ENCODE results near the gene PNMA8C. TPM values are rescaled to one million over a fixed set of nuclear protein-coding genes. Genes with fewer than 3 reads are reported as not detected.

The PNMA8C gene
- total RNA-seq, 1 donor from 2014 or later, result 0.98 TPM

- H2AFZ ChIP-seq (ENCODE audit: low read depth, low read length), result no peak overlapping the region
- no peaks in the 10 kb centered on the region for H4K20me1 ChIP-seq (ENCODE audit: insufficient read depth, low read length)
- FAIRE-seq (no peak), DNase-seq (ENCODE audit: low read depth) (no peak)
- Mint-ChIP-seq H3K36me3 (ENCODE audit: low read depth, unreplicated experiment) (peaks cover 13% of the 10 kb centered on the region), H3K27ac (ENCODE audit: unreplicated experiment) (no peak overlapping the region), H3K27me3 (ENCODE audit: low read depth, unreplicated experiment) (no peaks in the 10 kb centered on the region), H3K9me3 (ENCODE audit: unreplicated experiment) (peaks cover 5% of the 10 kb centered on the region), H3K4me1 (ENCODE audit: low read depth, unreplicated experiment) (peaks cover 15% of the 10 kb centered on the region), H3K4me3 (ENCODE audit: unreplicated experiment) (peak overlapping the region; percentile 73)
- H3K4me3 ChIP-seq (ENCODE audit: insufficient read depth, low read depth, low read length), result no peak overlapping the region
- no peak for TF ChIP-seq EZH2 (IDR thresholded peaks at IDR 0.05; ENCODE audit: insufficient read depth, low read length)
- no peak for TF ChIP-seq CTCF (IDR thresholded peaks at IDR 0.05; ENCODE audit: insufficient read depth, low read depth, low read length)
- H3K4me2 ChIP-seq (ENCODE audit: low read length), result peak overlapping the region; percentile 86
- no peaks in the 10 kb centered on the region for H3K36me3 ChIP-seq (ENCODE audit: insufficient read depth, low read length)
- H3K79me2 ChIP-seq (ENCODE audit: insufficient read depth, low read length), result no peaks in the 10 kb centered on the region
- no peak overlapping the region for H3K9ac ChIP-seq (ENCODE audit: low read length)
- no peak overlapping the region for H3K27ac ChIP-seq (ENCODE audit: low read depth, low read length)
- H3K27me3 ChIP-seq (ENCODE audit: insufficient read depth, low read length), result no peaks in the 10 kb centered on the region
- peaks cover 26% of the 10 kb centered on the region for H3K4me1 ChIP-seq (ENCODE audit: insufficient read depth, low read length)
- H3K9me3 ChIP-seq (ENCODE audit: insufficient read depth, low read depth, low read length), result no peaks in the 10 kb centered on the region
Measured at GRCh38 chr19:46470376-46470775, 41.6 kb upstream of the PNMA8C start.

DNA sequence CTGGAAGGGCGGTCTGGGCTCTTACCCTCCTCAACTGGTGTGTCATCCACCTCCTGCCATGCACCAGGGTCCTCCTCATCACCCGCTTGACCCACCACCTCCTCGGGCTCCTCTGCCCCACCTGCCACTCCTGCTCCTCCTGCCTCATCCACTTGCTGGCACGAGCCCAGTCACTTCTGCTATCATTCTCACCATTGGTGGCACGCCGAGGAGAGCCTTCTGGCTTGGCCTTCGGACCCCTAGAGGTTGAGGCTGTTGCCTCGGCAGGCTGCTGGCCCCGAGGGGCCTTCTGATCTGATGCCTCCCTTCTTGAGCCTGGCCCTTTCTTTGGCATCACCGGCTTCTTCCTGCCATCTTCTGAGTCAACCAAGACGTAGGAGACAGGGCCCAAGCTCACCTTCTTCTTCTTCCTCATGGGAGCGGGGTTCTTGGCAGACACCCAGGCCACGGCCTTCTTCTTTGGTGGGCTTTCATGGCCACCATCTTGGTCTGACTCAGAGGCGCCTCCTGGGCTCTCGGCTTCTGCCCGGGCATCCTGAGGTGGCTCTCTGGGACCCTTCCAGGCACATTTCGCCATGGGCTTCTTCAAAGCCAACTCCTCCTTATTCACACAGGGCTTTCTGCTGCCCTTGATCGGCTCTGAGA, 40.9 kb upstream of the PNMA8C start:
- Mint-ChIP-seq H3K9me3 (ENCODE audit: unreplicated experiment) (peaks cover 5% of the 10 kb centered on the region), H3K36me3 (ENCODE audit: low read depth, unreplicated experiment) (peaks cover 13% of the 10 kb centered on the region), H3K27ac (ENCODE audit: unreplicated experiment) (peak overlapping the region; percentile 71), H3K4me3 (ENCODE audit: unreplicated experiment) (no peak overlapping the region), H3K27me3 (ENCODE audit: low read depth, unreplicated experiment) (no peaks in the 10 kb centered on the region), H3K4me1 (ENCODE audit: low read depth, unreplicated experiment) (peaks cover 15% of the 10 kb centered on the region)
- H2AFZ ChIP-seq (ENCODE audit: low read depth, low read length), result no peak overlapping the region
- no peak overlapping the region for H3K9ac ChIP-seq (ENCODE audit: low read length)
- H3K4me1 ChIP-seq (ENCODE audit: insufficient read depth, low read length), result peaks cover 26% of the 10 kb centered on the region
- TF ChIP-seq EZH2 (IDR thresholded peaks at IDR 0.05; ENCODE audit: insufficient read depth, low read length), result no peak
- no peak for TF ChIP-seq CTCF (IDR thresholded peaks at IDR 0.05; ENCODE audit: insufficient read depth, low read depth, low read length)
- H3K27ac ChIP-seq (ENCODE audit: low read depth, low read length), result no peak overlapping the region
- no peak overlapping the region for H3K4me2 ChIP-seq (ENCODE audit: low read length)
- H3K4me3 ChIP-seq (ENCODE audit: insufficient read depth, low read depth, low read length), result no peak overlapping the region
- no peak for DNase-seq (ENCODE audit: low read depth)
- no peak for FAIRE-seq
- H3K9me3 ChIP-seq (ENCODE audit: insufficient read depth, low read depth, low read length), result no peaks in the 10 kb centered on the region
- no peaks in the 10 kb centered on the region for H4K20me1 ChIP-seq (ENCODE audit: insufficient read depth, low read length)
- H3K36me3 ChIP-seq (ENCODE audit: insufficient read depth, low read length), result no peaks in the 10 kb centered on the region
- H3K27me3 ChIP-seq (ENCODE audit: insufficient read depth, low read length), result no peaks in the 10 kb centered on the region
- no peaks in the 10 kb centered on the region for H3K79me2 ChIP-seq (ENCODE audit: insufficient read depth, low read length)

GRCh38 chr19:46466536-46467196, 37.9 kb upstream of the PNMA8C start:
- Histone ChIP-seq H3K27ac (ENCODE audit: low read depth, low read length) (peak overlapping the region; percentile 20), H3K9ac (ENCODE audit: low read length) (peak overlapping the region; percentile 17), H2AFZ (ENCODE audit: low read depth, low read length) (no peak overlapping the region), H3K27me3 (ENCODE audit: insufficient read depth, low read length) (no peaks in the 10 kb centered on the region), H3K4me2 (ENCODE audit: low read length) (peak overlapping the region; percentile 80), H4K20me1 (ENCODE audit: insufficient read depth, low read length) (no peaks in the 10 kb centered on the region), H3K4me1 (ENCODE audit: insufficient read depth, low read length) (peaks cover 22% of the 10 kb centered on the region), H3K9me3 (ENCODE audit: insufficient read depth, low read depth, low read length) (no peaks in the 10 kb centered on the region), H3K36me3 (ENCODE audit: insufficient read depth, low read length) (no peaks in the 10 kb centered on the region), H3K79me2 (ENCODE audit: insufficient read depth, low read length) (no peaks in the 10 kb centered on the region), H3K4me3 (ENCODE audit: insufficient read depth, low read depth, low read length) (no peak overlapping the region)
- no peaks in the 10 kb centered on the region for H3K27me3 Mint-ChIP-seq (ENCODE audit: low read depth, unreplicated experiment)
- no peak overlapping the region for H3K4me3 Mint-ChIP-seq (ENCODE audit: unreplicated experiment)
- peak overlapping the region; percentile 44 for H3K27ac Mint-ChIP-seq (ENCODE audit: unreplicated experiment)
- FAIRE-seq (peak; percentile 98), DNase-seq (ENCODE audit: low read depth) (peak; percentile 88)
- TF ChIP-seq CTCF (IDR thresholded peaks at IDR 0.05; ENCODE audit: insufficient read depth, low read depth, low read length) (no peak), EZH2 (IDR thresholded peaks at IDR 0.05; ENCODE audit: insufficient read depth, low read length) (no peak)
- peaks cover 11% of the 10 kb centered on the region for H3K4me1 Mint-ChIP-seq (ENCODE audit: low read depth, unreplicated experiment)
- H3K36me3 Mint-ChIP-seq (ENCODE audit: low read depth, unreplicated experiment), result peaks cover 13% of the 10 kb centered on the region
- H3K9me3 Mint-ChIP-seq (ENCODE audit: unreplicated experiment), result peaks cover 5% of the 10 kb centered on the region

All from astrocyte (in vitro differentiated cells and primary cell).